Right atrium auricular region (tissue), 2 donors: Measurements from ENCODE around the gene UBAP1L. TPM values are rescaled to one million over a fixed set of nuclear protein-coding genes. Genes with fewer than 3 reads are reported as not detected.

Experiments
- DNase-seq: peaks from one replicate; pipeline ENCODE4 v3.0.0-alpha.2; 2019; ENCODE audit warnings: low spot score
- H3K27ac ChIP-seq, 2 donors: fragments of 200-600 bp; sonication (generic); 1 replicate in 1 of 2; 2 replicates in 1 of 2; pipeline ENCODE4 v1.5.1; 2016 to 2019
- H3K27me3 ChIP-seq, 2 donors: fragments of 200-600 bp; sonication (generic); one replicate each; pipeline versions ENCODE4 v1.5.1 to v1.6.0; 2017 to 2019
- H3K36me3 ChIP-seq: fragments of 200-600 bp; sonication (generic); one replicate; pipeline ENCODE4 v1.5.1; 2016
- H3K4me1 ChIP-seq, 2 donors: fragments of 200-600 bp; sonication (generic); one replicate each; pipeline versions ENCODE4 v1.5.1 to v1.6.0; 2017 to 2019
- H3K4me3 ChIP-seq, 2 donors: fragments of 200-600 bp; sonication (generic); 1 replicate in 1 of 2; 2 replicates in 1 of 2; pipeline ENCODE4 v1.5.1; 2017 to 2019; ENCODE audit warnings: mild to moderate bottlenecking in 1 of 2, moderate library complexity in 1 of 2
- H3K9me3 ChIP-seq, 2 donors: fragments of 200-600 bp; sonication (generic); one replicate each; pipeline ENCODE4 v1.5.1; 2019
- CTCF ChIP-seq, 2 donors: fragments of 200-600 bp; sonication (generic); IDR thresholded peaks; one replicate each; pipeline ENCODE4 v1.5.1; 2019; ENCODE audit warnings: antibody characterized with exemption in 2 of 2
- total RNA-seq, 2 donors: library from RNA; depleted of rRNA; stranded (reverse); fragments of >200 nt; gene quantifications; one replicate each; pipeline ENCODE4 v1.1.0, GENCODE V29; 2016

UBAP1L gene
- total RNA-seq, 2 donors from 2014 or later = 0.48 to 1.1 TPM

GRCh38 chr15:65067317-65067644, 47.7 kb downstream of the UBAP1L start:
- no peak for DNase-seq
- Histone ChIP-seq H3K4me1 (peaks cover 0 to 76% of the 10 kb centered on the region in 2 donors), H3K9me3 (no peaks in the 10 kb centered on the region), H3K36me3 (peaks cover 18% of the 10 kb centered on the region), H3K27ac (peak overlapping the region; percentile 91 to 98), H3K4me3 (peak overlapping the region; percentile 67 to 72), H3K27me3 (no peaks in the 10 kb centered on the region)
- no peak for TF ChIP-seq CTCF (IDR thresholded peaks at IDR 0.05)

DNA sequence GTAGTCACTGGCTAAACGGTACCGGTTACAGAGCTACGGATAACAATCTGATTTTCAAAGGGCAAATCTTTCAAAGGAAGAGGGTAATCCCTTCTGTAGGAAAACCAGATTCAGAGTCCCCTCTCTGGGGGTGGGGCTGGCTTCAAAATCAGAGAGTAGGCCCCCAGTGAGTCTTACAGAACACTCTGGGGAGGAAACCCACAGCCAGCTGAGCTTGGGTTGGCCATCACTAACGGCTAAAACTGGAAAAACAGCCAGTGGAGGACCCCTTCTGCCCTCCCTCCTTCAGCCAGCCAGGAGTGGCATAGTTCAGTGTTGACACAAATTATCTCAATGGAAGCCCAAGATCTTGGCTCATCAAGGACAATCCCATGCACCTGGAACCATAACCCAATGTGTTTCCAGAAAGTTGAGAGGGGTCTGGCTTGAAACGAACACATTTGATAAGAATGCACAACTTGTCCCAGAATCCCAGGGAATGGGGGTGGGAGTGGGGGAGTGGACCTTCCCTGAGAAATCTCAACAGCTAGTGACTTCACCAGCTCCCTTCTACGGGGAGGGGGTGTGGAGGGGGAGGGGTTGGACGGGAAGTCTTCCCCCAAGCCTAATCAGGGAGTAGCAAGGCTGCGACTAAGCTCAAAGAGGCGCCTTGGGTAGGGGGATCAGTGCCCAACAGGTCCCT, 48.2 kb downstream of the UBAP1L start:
- Histone ChIP-seq H3K27me3 (no peaks in the 10 kb centered on the region), H3K27ac (peak overlapping the region; percentile 91 to 98), H3K4me3 (peak overlapping the region; percentile 67 to 72), H3K36me3 (peaks cover 18% of the 10 kb centered on the region), H3K4me1 (peaks cover 0 to 75% of the 10 kb centered on the region in 2 donors), H3K9me3 (no peaks in the 10 kb centered on the region)
- TF ChIP-seq CTCF (IDR thresholded peaks at IDR 0.05) = no peak
- DNase-seq = no peak

- Histone ChIP-seq H3K9me3 (no peaks in the 10 kb centered on the region), H3K27ac (peak overlapping the region; percentile 91 to 98), H3K4me3 (peak overlapping the region; percentile 67 to 72), H3K4me1 (peaks cover 0 to 75% of the 10 kb centered on the region in 2 donors), H3K27me3 (no peaks in the 10 kb centered on the region), H3K36me3 (peaks cover 18% of the 10 kb centered on the region)
- no peak for TF ChIP-seq CTCF (IDR thresholded peaks at IDR 0.05)
- DNase-seq = no peak
These were observed 48.9 kb downstream of the UBAP1L start for GRCh38 chr15:65066001-65066634.

GRCh38 chr15:65062726-65063125, 52.3 kb downstream of the UBAP1L start:
- Histone ChIP-seq H3K27ac (peak overlapping the region; percentile 75 to 98), H3K9me3 (no peaks in the 10 kb centered on the region), H3K27me3 (no peaks in the 10 kb centered on the region), H3K4me1 (peaks cover 4 to 65% of the 10 kb centered on the region in 2 donors), H3K4me3 (no peak overlapping the region), H3K36me3 (peaks cover 41% of the 10 kb centered on the region)
- DNase-seq = no peak
- TF ChIP-seq CTCF (IDR thresholded peaks at IDR 0.05) = no peak

DNA sequence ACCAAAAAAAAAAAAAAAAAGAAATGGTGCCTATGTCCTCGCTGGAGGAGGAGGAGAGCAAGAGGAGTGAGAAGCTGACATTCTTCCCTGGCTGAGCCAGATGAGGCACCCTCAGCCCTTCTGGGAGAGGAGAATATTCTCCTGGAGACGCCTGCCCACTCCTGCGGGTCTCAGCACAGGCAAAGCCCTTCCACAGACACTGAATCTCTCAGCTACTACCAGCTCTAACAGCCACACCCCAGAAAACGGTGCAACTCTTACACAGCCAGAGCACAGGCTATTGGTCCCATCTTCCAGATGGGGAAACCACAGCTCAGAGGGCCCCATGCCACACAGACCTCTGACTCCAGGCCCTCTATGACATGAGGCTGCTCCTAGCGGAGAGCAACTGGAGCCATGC, 52.9 kb downstream of the UBAP1L start:
- no peak for TF ChIP-seq CTCF (IDR thresholded peaks at IDR 0.05)
- Histone ChIP-seq H3K9me3 (no peaks in the 10 kb centered on the region), H3K4me1 (peaks cover 4 to 65% of the 10 kb centered on the region in 2 donors), H3K27ac (peak overlapping the region; percentile 75 to 98), H3K27me3 (no peaks in the 10 kb centered on the region), H3K4me3 (no peak overlapping the region), H3K36me3 (peaks cover 47% of the 10 kb centered on the region)
- DNase-seq = no peak
